B cell (primary cell): ENCODE measurements around the gene CHD5. TPM values are rescaled to one million over a fixed set of nuclear protein-coding genes. Genes with fewer than 3 reads are reported as not detected.

ENCODE experiments used
- ATAC-seq: fragments of 200-7000 bp; cut with Tn5 transposase; one replicate; pipeline ENCODE4 v1.10.0; 2021; ENCODE audit warnings: low read depth, mild to moderate bottlenecking, moderate number of reproducible peaks, moderate library complexity
- CTCF ChIA-PET: fragments of 350-600 bp; sonication (Branson Sonifier 250); formaldehyde crosslinking; loops from one replicate; lab custom pipeline; 2021; ENCODE audit warnings: antibody characterized with exemption, inconsistent platforms; lab: Charles Lee
- POLR2A ChIA-PET: fragments of 350-600 bp; sonication (Branson Sonifier 250); formaldehyde crosslinking; loops from one replicate; lab custom pipeline; 2021; ENCODE audit warnings: antibody characterized with exemption; lab: Charles Lee
- DNase-seq: peaks from one replicate; pipeline ENCODE4 v3.0.0; 2013
- H2AFZ ChIP-seq: 2 replicates; pipeline ENCODE4 v1.6.1; 2012; ENCODE audit warnings: mild to moderate bottlenecking, low read depth, low read length; ENCODE audit not compliant: insufficient read depth, poor library complexity, severe bottlenecking
- H3K27ac ChIP-seq, 2 donors: 1 replicate in 1 of 2; 2 replicates in 1 of 2; pipeline ENCODE4 v1.5.1; 2012 to 2013; ENCODE audit warnings: low read length in 2 of 2, mild to moderate bottlenecking in 2 of 2, moderate library complexity in 1 of 2
- H3K27me3 ChIP-seq, 4 experiments: fragments of 200-600 bp in 1 of 4; sonication (generic) in 1 of 4; replicated peaks in 1 of 4; 1 replicate in 2 of 4; 2 replicates in 2 of 4; pipeline versions ENCODE4 v1.6.1 to v1.7.0; 2013 to 2016; ENCODE audit warnings: low read length in 3 of 4, mild to moderate bottlenecking in 2 of 4, mixed read lengths in 1 of 4, moderate library complexity in 1 of 4; ENCODE audit not compliant: insufficient read depth in 4 of 4, control insufficient read depth in 3 of 4; ENCODE audit errors: control extremely low read depth in 1 of 4
- H3K36me3 ChIP-seq, 2 experiments: replicated peaks in 1 of 2; 1 replicate in 1 of 2; 2 replicates in 1 of 2; pipeline versions ENCODE4 v1.6.1 to v1.7.1; 2013; ENCODE audit warnings: low read length in 1 of 2; ENCODE audit not compliant: insufficient read depth in 2 of 2, control insufficient read depth in 1 of 2; ENCODE audit errors: control extremely low read depth in 1 of 2, extremely low read depth in 1 of 2
- H3K4me1 ChIP-seq, 2 donors: fragments of 200-600 bp in 1 of 2; sonication (generic) in 1 of 2; 1 replicate in 1 of 2; 2 replicates in 1 of 2; pipeline versions ENCODE4 v1.5.1 to v1.6.1; 2013 to 2017; ENCODE audit warnings: low read length in 2 of 2; ENCODE audit not compliant: control insufficient read depth in 2 of 2, insufficient read depth in 2 of 2
- H3K4me2 ChIP-seq: replicated peaks from 2 replicates; pipeline ENCODE3; 2012; ENCODE audit warnings: mild to moderate bottlenecking, low read depth, low read length; ENCODE audit not compliant: poor library complexity, severe bottlenecking
- H3K4me3 ChIP-seq, 5 experiments: fragments of 200-600 bp in 1 of 5; sonication (generic) in 1 of 5; 1 replicate in 3 of 5; 2 replicates in 2 of 5; pipeline versions ENCODE4 v1.5.1 to v1.7.0; 2011 to 2016; ENCODE audit warnings: low read length in 4 of 5, mild to moderate bottlenecking in 4 of 5, low read depth in 2 of 5, control low read depth in 1 of 5, moderate library complexity in 1 of 5; ENCODE audit not compliant: insufficient read depth in 1 of 5; ENCODE audit errors: control extremely low read depth in 1 of 5, extremely low read depth in 1 of 5
- H3K79me2 ChIP-seq: fragments of 200-600 bp; sonication (generic); one replicate; pipeline ENCODE4 v1.6.0; 2016; ENCODE audit warnings: low read length; ENCODE audit not compliant: control insufficient read depth, insufficient read depth
- H3K9ac ChIP-seq: fragments of 200-600 bp; sonication (generic); 2 replicates; pipeline ENCODE4 v1.6.1; 2017; ENCODE audit warnings: mild to moderate bottlenecking, low read length, moderate library complexity
- H3K9me3 ChIP-seq, 3 donors: one replicate each; pipeline versions ENCODE4 v1.6.1 to v1.7.1; 2013; ENCODE audit warnings: low read length in 2 of 3; ENCODE audit not compliant: control insufficient read depth in 2 of 3, insufficient read depth in 1 of 3; ENCODE audit errors: control extremely low read depth in 1 of 3
- H4K20me1 ChIP-seq: 2 replicates; pipeline ENCODE4 v1.6.0; 2012; ENCODE audit warnings: mild to moderate bottlenecking, low read length; ENCODE audit not compliant: insufficient read depth, control insufficient read depth, poor library complexity, severe bottlenecking
- H3K27ac Mint-ChIP-seq: one replicate; pipeline ENCODE4 v1.8.0; 2021; ENCODE audit warnings: mixed read lengths
- H3K27me3 Mint-ChIP-seq: one replicate; pipeline ENCODE4 v1.8.0; 2021; ENCODE audit warnings: mixed read lengths
- H3K4me1 Mint-ChIP-seq: one replicate; pipeline ENCODE4 v1.8.0; 2021; ENCODE audit warnings: mixed read lengths
- H3K4me3 Mint-ChIP-seq: one replicate; pipeline ENCODE4 v1.8.0; 2021; ENCODE audit warnings: mixed read lengths
- H3K9me3 Mint-ChIP-seq: one replicate; pipeline ENCODE4 v1.8.0; 2022; ENCODE audit warnings: mixed read lengths; ENCODE audit not compliant: insufficient read depth
- EZH2 ChIP-seq: IDR thresholded peaks from 2 replicates; pipeline ENCODE4 v1.6.1; 2012; ENCODE audit warnings: borderline replicate concordance, low read depth, mild to moderate bottlenecking, moderate library complexity, low read length; ENCODE audit not compliant: insufficient read depth, poor library complexity, severe bottlenecking
- WGBS: methylation state at CpG from one replicate; pipeline ENCODE4 v1.1.5; 2013; ENCODE audit warnings: missing lambda C conversion rate; ENCODE audit not compliant: insufficient coverage; 5-methylcytosine and 5-hydroxymethylcytosine counted together
- intact Hi-C: fragments of 100-400 bp; cut with micrococcal nuclease; formaldehyde crosslinking; loops from one replicate; pipeline ENCODE4 v1.10.0; 2022
- polyA plus RNA-seq: library from polyadenylated mRNA; depleted of rRNA; stranded (reverse); fragments of >200 nt; gene quantifications from 2 replicates; pipeline ENCODE4 v1.2.3, GENCODE V29; 2012
- total RNA-seq, 2 donors: library from RNA; stranded (reverse); fragments of 120-200 nt in 1 of 2; gene quantifications; 1 replicate in 1 of 2; 2 replicates in 1 of 2; pipeline versions ENCODE4 v1.2.3 to v1.2.4, GENCODE V29; 2013 to 2022
- TF ChIP-seq, protein P1 (sequence below): fragments of 200-600 bp; IDR thresholded peaks from one replicate; pipeline ENCODE4 v1.8.0; 2022; ENCODE audit warnings: antibody characterized with exemption, mild to moderate bottlenecking

Gene CHD5
- total and polyA plus RNA-seq, 2 donors (not counting 1 experiment from before 2014, with no cell fraction given), result 0.18 to 0.20 TPM

DNA sequence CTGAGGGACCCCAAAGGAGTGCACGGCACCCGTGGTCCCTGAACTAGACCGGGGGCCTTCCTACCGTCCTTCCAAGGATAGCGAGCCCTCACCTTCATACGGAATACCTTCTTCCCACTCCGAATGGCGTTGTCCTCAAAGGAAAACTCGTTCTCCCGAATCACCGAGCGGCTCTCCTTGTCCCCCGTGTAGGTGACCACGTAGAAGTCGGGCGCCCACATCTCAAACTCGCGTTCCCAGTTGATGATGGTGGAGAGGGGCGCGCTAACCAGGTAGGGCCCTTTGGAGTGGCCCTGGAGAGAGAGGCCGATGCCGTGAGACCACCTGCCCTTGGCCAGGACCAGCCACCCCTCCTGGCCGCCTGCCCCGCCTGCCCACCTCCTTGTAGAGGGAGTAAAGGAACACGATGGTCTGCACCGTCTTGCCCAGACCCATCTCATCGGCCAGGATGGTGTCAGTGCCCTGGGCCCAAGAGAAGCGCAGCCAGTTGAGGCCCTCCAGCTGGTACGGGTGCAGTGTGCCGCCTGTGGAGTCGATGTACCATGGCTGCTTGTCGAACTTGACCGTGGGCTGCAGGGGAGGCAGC lies 38.0 kb downstream of the CHD5 start:
- Histone ChIP-seq H3K27ac (no peak overlapping the region), H3K4me3 (no peak overlapping the region), H3K79me2 (no peaks in the 10 kb centered on the region), H3K9ac (no peak overlapping the region), H3K4me1 (no peaks in the 10 kb centered on the region), H2AFZ (no peak overlapping the region), H3K36me3 (no peaks in the 10 kb centered on the region), H3K27me3 (peaks cover 0 to 6% (median 0%) of the 10 kb centered on the region in 4 experiments), H3K4me2 (no peak overlapping the region), H3K9me3 (peaks cover 0 to 3% (median 0%) of the 10 kb centered on the region in 3 donors), H4K20me1 (no peaks in the 10 kb centered on the region)
- H3K27me3 Mint-ChIP-seq, result peaks cover 8% of the 10 kb centered on the region
- TF ChIP-seq EZH2, result no peak
- TF ChIP-seq, protein P1, sequence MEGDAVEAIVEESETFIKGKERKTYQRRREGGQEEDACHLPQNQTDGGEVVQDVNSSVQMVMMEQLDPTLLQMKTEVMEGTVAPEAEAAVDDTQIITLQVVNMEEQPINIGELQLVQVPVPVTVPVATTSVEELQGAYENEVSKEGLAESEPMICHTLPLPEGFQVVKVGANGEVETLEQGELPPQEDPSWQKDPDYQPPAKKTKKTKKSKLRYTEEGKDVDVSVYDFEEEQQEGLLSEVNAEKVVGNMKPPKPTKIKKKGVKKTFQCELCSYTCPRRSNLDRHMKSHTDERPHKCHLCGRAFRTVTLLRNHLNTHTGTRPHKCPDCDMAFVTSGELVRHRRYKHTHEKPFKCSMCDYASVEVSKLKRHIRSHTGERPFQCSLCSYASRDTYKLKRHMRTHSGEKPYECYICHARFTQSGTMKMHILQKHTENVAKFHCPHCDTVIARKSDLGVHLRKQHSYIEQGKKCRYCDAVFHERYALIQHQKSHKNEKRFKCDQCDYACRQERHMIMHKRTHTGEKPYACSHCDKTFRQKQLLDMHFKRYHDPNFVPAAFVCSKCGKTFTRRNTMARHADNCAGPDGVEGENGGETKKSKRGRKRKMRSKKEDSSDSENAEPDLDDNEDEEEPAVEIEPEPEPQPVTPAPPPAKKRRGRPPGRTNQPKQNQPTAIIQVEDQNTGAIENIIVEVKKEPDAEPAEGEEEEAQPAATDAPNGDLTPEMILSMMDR, result no peak
- WGBS, result 89% methylated on average over 23 of the region's 33 CpGs
- no peak for DNase-seq
- H3K4me3 Mint-ChIP-seq, result no peak overlapping the region
- no peaks in the 10 kb centered on the region for H3K4me1 Mint-ChIP-seq
- ATAC-seq, result no peak
- no peaks in the 10 kb centered on the region for H3K9me3 Mint-ChIP-seq
- ChIA-PET CTCF (no interaction called here), POLR2A (no interaction called here)
- intact Hi-C loops, result no loop called here
- H3K27ac Mint-ChIP-seq, result no peak overlapping the region

DNA sequence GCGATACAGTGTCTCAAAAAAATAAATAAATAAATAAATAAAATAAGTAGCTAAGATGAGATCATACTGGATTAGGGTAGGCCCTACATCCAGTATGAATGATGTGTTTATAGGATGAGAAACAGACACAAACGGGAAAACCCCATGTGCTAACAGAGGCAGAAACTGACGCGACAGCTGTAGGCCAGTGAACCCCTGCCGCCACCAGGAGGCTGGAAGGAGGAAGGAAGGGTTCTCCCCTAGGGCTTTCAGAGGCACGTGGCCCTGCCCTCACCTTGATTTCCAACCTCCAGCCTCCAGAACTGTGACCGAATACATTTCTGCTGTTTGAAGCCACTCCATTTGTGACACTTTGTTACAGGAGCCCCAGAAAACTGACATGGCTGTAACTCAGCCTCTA lies 38.5 kb downstream of the CHD5 start:
- Histone ChIP-seq H2AFZ (no peak overlapping the region), H3K79me2 (no peaks in the 10 kb centered on the region), H3K4me2 (no peak overlapping the region), H3K4me3 (no peak overlapping the region), H3K4me1 (no peaks in the 10 kb centered on the region), H3K27ac (no peak overlapping the region), H4K20me1 (no peaks in the 10 kb centered on the region), H3K27me3 (peaks cover 0 to 2% (median 0%) of the 10 kb centered on the region in 4 experiments), H3K9ac (no peak overlapping the region), H3K9me3 (peaks cover 0 to 3% (median 0%) of the 10 kb centered on the region in 3 donors), H3K36me3 (no peaks in the 10 kb centered on the region)
- Mint-ChIP-seq H3K9me3 (no peaks in the 10 kb centered on the region), H3K27me3 (peaks cover 10% of the 10 kb centered on the region), H3K4me1 (no peaks in the 10 kb centered on the region), H3K27ac (no peak overlapping the region), H3K4me3 (no peak overlapping the region)
- intact Hi-C loops, result no loop called here
- no peak for TF ChIP-seq EZH2
- TF ChIP-seq, protein P1, result no peak
- POLR2A ChIA-PET, result no interaction called here
- CTCF ChIA-PET, result no interaction called here
- WGBS, result 8% methylated on average over 6 of the region's 7 CpGs
- ATAC-seq (no peak), DNase-seq (peak; percentile 24)
